Progenitor cell of endocrine pancreas (in vitro differentiated cells): ENCODE data around the gene SRSF3. TPM values are rescaled to one million over a fixed set of nuclear protein-coding genes. Genes with fewer than 3 reads are reported as not detected.
A peak's percentile ranks its signal among the peaks of the same experiment; 100 is the strongest.

Experiments
- DNase-seq: peaks from one replicate; pipeline ENCODE4 v3.0.0; 2021; ENCODE audit warnings: low spot score; ENCODE audit not compliant: unreplicated experiment
- H3K27ac Mint-ChIP-seq: 2 replicates; pipeline ENCODE4 v1.8.0; 2021; ENCODE audit warnings: mild to moderate bottlenecking, moderate library complexity, mixed read lengths
- H3K27me3 Mint-ChIP-seq: 2 replicates; pipeline ENCODE4 v1.8.0; 2021; ENCODE audit warnings: mixed read lengths
- H3K36me3 Mint-ChIP-seq: 2 replicates; pipeline ENCODE4 v1.8.0; 2022; ENCODE audit warnings: mixed read lengths; ENCODE audit not compliant: insufficient read depth
- H3K4me1 Mint-ChIP-seq: 2 replicates; pipeline ENCODE4 v1.8.0; 2021; ENCODE audit warnings: low read depth, mixed read lengths
- H3K4me3 Mint-ChIP-seq: 2 replicates; pipeline ENCODE4 v1.8.0; 2021; ENCODE audit warnings: low read depth, mild to moderate bottlenecking, moderate library complexity, mixed read lengths
- H3K9me3 Mint-ChIP-seq: 2 replicates; pipeline ENCODE4 v1.8.0; 2021; ENCODE audit warnings: low read depth, mixed read lengths
- CTCF ChIP-seq: fragments of 200-600 bp; sonication (generic); IDR thresholded peaks from one replicate; pipeline ENCODE4 v1.5.0; 2021; ENCODE audit warnings: antibody characterized with exemption, mild to moderate bottlenecking; ENCODE audit not compliant: unreplicated experiment
- total RNA-seq: library from RNA; stranded (reverse); gene quantifications from 2 replicates; pipeline ENCODE4 v1.2.1, GENCODE V29; 2021

Gene SRSF3
- total RNA-seq, 1 donor from 2014 or later = 427 TPM

- no peaks in the 10 kb centered on the region for H3K27me3 Mint-ChIP-seq
- no peak for TF ChIP-seq CTCF
- H3K4me1 Mint-ChIP-seq = peaks cover 18% of the 10 kb centered on the region
- H3K4me3 Mint-ChIP-seq = no peak overlapping the region
- DNase-seq = no peak
- H3K36me3 Mint-ChIP-seq = no peaks in the 10 kb centered on the region
- peak overlapping the region; percentile 80 for H3K27ac Mint-ChIP-seq
- no peaks in the 10 kb centered on the region for H3K9me3 Mint-ChIP-seq
Measured at GRCh38 chr6:36577301-36577700, 16.9 kb upstream of the SRSF3 start.

GRCh38 chr6:36578030-36578429 lies 16.1 kb upstream of the SRSF3 start:
- H3K36me3 Mint-ChIP-seq = no peaks in the 10 kb centered on the region
- H3K4me1 Mint-ChIP-seq = peaks cover 18% of the 10 kb centered on the region
- no peaks in the 10 kb centered on the region for H3K9me3 Mint-ChIP-seq
- no peak overlapping the region for H3K4me3 Mint-ChIP-seq
- peak overlapping the region; percentile 50 for H3K27ac Mint-ChIP-seq
- H3K27me3 Mint-ChIP-seq = no peaks in the 10 kb centered on the region
- no peak for DNase-seq
- no peak for TF ChIP-seq CTCF

- H3K36me3 Mint-ChIP-seq = no peaks in the 10 kb centered on the region
- no peaks in the 10 kb centered on the region for H3K27me3 Mint-ChIP-seq
- H3K27ac Mint-ChIP-seq = peak overlapping the region; percentile 50
- DNase-seq = no peak
- peaks cover 18% of the 10 kb centered on the region for H3K4me1 Mint-ChIP-seq
- H3K9me3 Mint-ChIP-seq = no peaks in the 10 kb centered on the region
- no peak overlapping the region for H3K4me3 Mint-ChIP-seq
- TF ChIP-seq CTCF = no peak
Measured at GRCh38 chr6:36578431-36578830, 15.7 kb upstream of the SRSF3 start.

GRCh38 chr6:36580184-36580526 lies 14.0 kb upstream of the SRSF3 start:
- no peaks in the 10 kb centered on the region for H3K36me3 Mint-ChIP-seq
- peak overlapping the region; percentile 45 for H3K27ac Mint-ChIP-seq
- no peaks in the 10 kb centered on the region for H3K27me3 Mint-ChIP-seq
- no peaks in the 10 kb centered on the region for H3K9me3 Mint-ChIP-seq
- no peak for TF ChIP-seq CTCF
- peaks cover 18% of the 10 kb centered on the region for H3K4me1 Mint-ChIP-seq
- DNase-seq = no peak
- no peak overlapping the region for H3K4me3 Mint-ChIP-seq

- H3K27me3 Mint-ChIP-seq = no peaks in the 10 kb centered on the region
- H3K36me3 Mint-ChIP-seq = no peaks in the 10 kb centered on the region
- no peaks in the 10 kb centered on the region for H3K9me3 Mint-ChIP-seq
- no peak for TF ChIP-seq CTCF
- H3K4me1 Mint-ChIP-seq = peaks cover 18% of the 10 kb centered on the region
- H3K27ac Mint-ChIP-seq = no peak overlapping the region
- no peak overlapping the region for H3K4me3 Mint-ChIP-seq
- DNase-seq = no peak
Measured at GRCh38 chr6:36581716-36582115, 12.4 kb upstream of the SRSF3 start.
